K562 (cell line): ENCODE measurements around the gene SLC7A11. TPM values are rescaled to one million over a fixed set of nuclear protein-coding genes. Genes with fewer than 3 reads are reported as not detected.

ENCODE experiments used
- ATAC-seq: fragments of 200-7000 bp; cut with Tn5 transposase; 3 replicates; pipeline ENCODE4 v1.9.1; 2020; ENCODE audit warnings: moderate library complexity
- BruUV-seq: library from RNA; stranded (reverse); fragments of 400-500 nt; replicated peaks from 2 replicates; lab custom pipeline; 2021; lab: Mats Ljungman, UMichigan
- CTCF ChIA-PET: fragments of 300-600 bp; formaldehyde crosslinking; extraction: SDS; loops from one replicate; lab custom pipeline; 2021; ENCODE audit warnings: low intra/inter-chr PET ratio; lab: Yijun Ruan, JAX
- POLR2A ChIA-PET: fragments of 300-600, 350-650 bp; sonication (Branson Sonifier 250); formaldehyde crosslinking; extraction: SDS; loops from one replicate; lab custom pipeline; 2021; ENCODE audit warnings: antibody characterized with exemption, inconsistent platforms; lab: Yijun Ruan, JAX
- DNase-seq, 4 experiments: peaks; one replicate each; pipeline versions ENCODE4 v3.0.0 to v3.0.0-alpha.2; 2011 to 2018; ENCODE audit warnings: low spot score in 3 of 4, mixed read lengths in 3 of 4; ENCODE audit errors: extremely low read depth in 1 of 4
- FAIRE-seq: peaks from 2 replicates; lab custom pipeline; 2011; peaks lifted over from hg19 to GRCh38; lab: Jason Lieb, UNC
- H2AFZ ChIP-seq: 2 replicates; pipeline ENCODE4 v1.6.0; 2011; ENCODE audit warnings: low read depth, low read length, control low read depth, inconsistent platforms
- H3K27ac ChIP-seq: fragments of 200-600 bp; 3 replicates; pipeline ENCODE4 v1.8.0; 2011; ENCODE audit warnings: low read depth, mild to moderate bottlenecking, control low read depth, inconsistent platforms, low read length, moderate library complexity, mixed read lengths; ENCODE audit errors: extremely low read depth
- H3K27me3 ChIP-seq, 2 experiments: fragments of 300-600 bp in 1 of 2; 2 replicates in 1 of 2; 3 replicates in 1 of 2; pipeline versions ENCODE4 v1.6.0 to v1.8.0; 2011; ENCODE audit warnings: inconsistent platforms in 2 of 2, low read length in 2 of 2, mild to moderate bottlenecking in 1 of 2, mixed read lengths in 1 of 2, moderate library complexity in 1 of 2; ENCODE audit not compliant: control insufficient read depth in 2 of 2, insufficient read depth in 2 of 2
- H3K36me3 ChIP-seq: fragments of 300-600 bp; 3 replicates; pipeline ENCODE4 v1.8.0; 2011; ENCODE audit warnings: mild to moderate bottlenecking, low read length, inconsistent platforms; ENCODE audit not compliant: control insufficient read depth, insufficient read depth
- H3K4me1 ChIP-seq, 2 experiments: fragments of 200-600 bp in 1 of 2; replicated peaks in 1 of 2; 2 replicates in 1 of 2; 3 replicates in 1 of 2; pipeline versions ENCODE4 v1.5.1 to v1.8.0; 2011; ENCODE audit warnings: inconsistent platforms in 2 of 2, low read length in 2 of 2, mild to moderate bottlenecking in 1 of 2, mixed read lengths in 1 of 2, moderate library complexity in 1 of 2; ENCODE audit not compliant: control insufficient read depth in 2 of 2, insufficient read depth in 2 of 2
- H3K4me2 ChIP-seq: 2 replicates; pipeline ENCODE4 v1.6.1; 2011; ENCODE audit warnings: low read length, control low read depth, inconsistent platforms, mixed read lengths; ENCODE audit not compliant: insufficient read depth
- H3K4me3 ChIP-seq: fragments of 200-600 bp; sonication (generic), shearing (Covaris generic); 2 replicates; pipeline ENCODE4 v1.5.1; 2016; ENCODE audit warnings: control low read depth, inconsistent platforms
- H3K79me2 ChIP-seq: fragments of 200-600 bp; 3 replicates; pipeline ENCODE4 v1.8.0; 2011; ENCODE audit warnings: low read length, inconsistent platforms; ENCODE audit not compliant: control insufficient read depth, insufficient read depth
- H3K9ac ChIP-seq, 2 experiments: 2 replicates each; pipeline versions ENCODE4 v1.6.0 to v1.6.1; 2011; ENCODE audit warnings: low read depth in 2 of 2, low read length in 2 of 2, control low read depth in 1 of 2, inconsistent platforms in 1 of 2, mild to moderate bottlenecking in 1 of 2, mixed read lengths in 1 of 2; ENCODE audit not compliant: insufficient read depth in 1 of 2
- H3K9me1 ChIP-seq: one replicate; pipeline ENCODE4 v1.6.0; 2011; ENCODE audit warnings: inconsistent platforms, mild to moderate bottlenecking, low read length, moderate library complexity; ENCODE audit not compliant: control insufficient read depth, insufficient read depth
- H3K9me3 ChIP-seq: replicated peaks from 2 replicates; pipeline ENCODE4 v1.5.1; 2011; ENCODE audit warnings: low read depth, low read length, inconsistent platforms; ENCODE audit not compliant: control insufficient read depth, insufficient read depth
- H4K20me1 ChIP-seq: replicated peaks from 2 replicates; pipeline ENCODE4 v1.6.1; 2011; ENCODE audit warnings: low read length, inconsistent platforms, mixed read lengths; ENCODE audit not compliant: control insufficient read depth, insufficient read depth
- RAD51 ChIP-seq: fragments of 450-650 bp; IDR thresholded peaks from 2 replicates; pipeline ENCODE4 v1.7.1; 2016; ENCODE audit warnings: low read depth, mild to moderate bottlenecking, borderline replicate concordance
- RBFOX2 ChIP-seq: fragments of 200-400 bp; formaldehyde crosslinking; IDR thresholded peaks from 2 replicates; pipeline ENCODE4 v1.6.1; 2017; ENCODE audit warnings: low read depth, mild to moderate bottlenecking, low read length, moderate library complexity
- WGBS: fragments of 100-300 bp; shearing (Covaris generic); methylation state at CpG from one replicate; pipeline ENCODE4 v1.1.6; 2016; ENCODE audit warnings: low coverage, mixed read lengths; ENCODE audit not compliant: insufficient coverage; ENCODE audit errors: missing lambda C conversion rate; 5-methylcytosine and 5-hydroxymethylcytosine counted together
- in situ Hi-C: fragments of 300-500 bp; cut with MboI; formaldehyde crosslinking; loops from 4 replicates; pipeline ENCODE4 v1.15.0; 2018; ENCODE audit warnings: inconsistent platforms, mixed read lengths
- intact Hi-C: fragments of 100-400 bp; cut with micrococcal nuclease; formaldehyde crosslinking; loops from 2 replicates; pipeline ENCODE4 v1.14.2; 2022
- polyA plus RNA-seq, 8 experiments: library from polyadenylated mRNA; depleted of rRNA in 4 of 8; stranded (reverse) in 5 of 8; unstranded in 3 of 8; fragments of >200 nt; fragmentation: Nextera tagmentation in 2 of 8; fragmentation: Illumina TruSeq in 1 of 8; extraction: Ambion mirVana in 2 of 8; extraction: Trizol in 1 of 8; gene quantifications; 2 replicates each; pipeline versions ENCODE4 v1.2.1 to v1.2.3, GENCODE V29; 2011 to 2014; ENCODE audit warnings: inconsistent platforms in 1 of 8, missing spikeins in 1 of 8
- total RNA-seq, 7 experiments: library from RNA; depleted of rRNA in 6 of 7; stranded (reverse); fragments of >200 nt in 6 of 7; fragmentation: Illumina TruSeq in 2 of 7; extraction: Trizol in 2 of 7; gene quantifications; 2 replicates each; pipeline versions ENCODE4 v1.2.1 to v1.2.3, GENCODE V29; 2011 to 2021; ENCODE audit warnings: low replicate concordance in 1 of 7
- TF ChIP-seq, protein P1 (sequence below): fragments of 450-650 bp; IDR thresholded peaks from 2 replicates; pipeline ENCODE4 v1.6.1; 2017; ENCODE audit warnings: antibody characterized with exemption

The SLC7A11 gene
- total and polyA plus RNA-seq, 9 of the 15 experiments (the other 6 are each of a cell fraction or from before 2014, with no cell fraction given): 4.5 to 26.1 (median 13.5) TPM

DNA sequence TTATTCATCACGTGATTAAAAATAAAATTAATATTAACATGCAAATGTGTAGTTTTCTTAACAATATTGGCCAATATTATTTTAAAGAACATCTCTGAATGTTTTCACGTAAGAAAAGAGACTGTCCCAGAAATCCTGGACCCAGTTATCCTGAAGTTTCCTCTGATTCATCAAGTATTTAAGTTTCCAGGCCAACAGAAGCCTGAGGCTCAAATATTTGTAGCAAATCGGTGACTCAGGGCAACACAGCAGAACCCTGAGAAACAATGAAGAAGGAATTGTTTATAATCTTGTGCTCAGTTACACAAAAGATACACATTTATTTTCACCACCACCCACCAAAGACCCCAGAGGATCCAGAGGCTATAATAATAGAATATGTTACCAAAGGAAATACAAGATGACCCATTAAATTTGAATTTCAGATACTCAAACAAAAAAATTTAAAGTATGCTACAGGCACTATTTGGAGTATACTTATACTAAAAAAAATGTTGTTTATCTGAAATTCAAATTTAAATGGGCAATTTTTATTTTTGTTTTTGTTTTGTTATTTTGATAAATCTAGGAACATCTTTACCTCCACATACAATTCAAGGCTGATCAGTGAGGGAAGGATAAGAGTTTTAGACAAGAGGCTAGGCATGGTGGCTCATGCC, 33.9 kb upstream of the SLC7A11 start:
- in situ Hi-C loops (no loop called here), intact Hi-C loops (no loop called here)
- H3K36me3 ChIP-seq: no peaks in the 10 kb centered on the region
- H3K9me3 ChIP-seq: no peaks in the 10 kb centered on the region
- no peaks in the 10 kb centered on the region for H3K9me1 ChIP-seq
- ATAC-seq (no peak), FAIRE-seq (no peak), DNase-seq (no peak)
- no peak overlapping the region for H3K4me2 ChIP-seq
- H3K79me2 ChIP-seq: no peaks in the 10 kb centered on the region
- no peak overlapping the region for H2AFZ ChIP-seq
- WGBS: 15% methylated on average over 3 of the region's 3 CpGs
- H3K4me3 ChIP-seq: no peak overlapping the region
- H3K27me3 ChIP-seq: no peaks in the 10 kb centered on the region
- peak; percentile 49; the same call in 1 of the 2 replicates for TF ChIP-seq RAD51
- no peak for TF ChIP-seq RBFOX2
- TF ChIP-seq, protein P1, sequence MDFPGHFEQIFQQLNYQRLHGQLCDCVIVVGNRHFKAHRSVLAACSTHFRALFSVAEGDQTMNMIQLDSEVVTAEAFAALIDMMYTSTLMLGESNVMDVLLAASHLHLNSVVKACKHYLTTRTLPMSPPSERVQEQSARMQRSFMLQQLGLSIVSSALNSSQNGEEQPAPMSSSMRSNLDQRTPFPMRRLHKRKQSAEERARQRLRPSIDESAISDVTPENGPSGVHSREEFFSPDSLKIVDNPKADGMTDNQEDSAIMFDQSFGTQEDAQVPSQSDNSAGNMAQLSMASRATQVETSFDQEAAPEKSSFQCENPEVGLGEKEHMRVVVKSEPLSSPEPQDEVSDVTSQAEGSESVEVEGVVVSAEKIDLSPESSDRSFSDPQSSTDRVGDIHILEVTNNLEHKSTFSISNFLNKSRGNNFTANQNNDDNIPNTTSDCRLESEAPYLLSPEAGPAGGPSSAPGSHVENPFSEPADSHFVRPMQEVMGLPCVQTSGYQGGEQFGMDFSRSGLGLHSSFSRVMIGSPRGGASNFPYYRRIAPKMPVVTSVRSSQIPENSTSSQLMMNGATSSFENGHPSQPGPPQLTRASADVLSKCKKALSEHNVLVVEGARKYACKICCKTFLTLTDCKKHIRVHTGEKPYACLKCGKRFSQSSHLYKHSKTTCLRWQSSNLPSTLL: no peak
- H3K9ac ChIP-seq: no peak overlapping the region
- BruUV-seq: no TSS peak
- no peak overlapping the region for H3K27ac ChIP-seq
- H3K4me1 ChIP-seq: no peaks in the 10 kb centered on the region
- CTCF ChIA-PET: no interaction called here
- no peaks in the 10 kb centered on the region for H4K20me1 ChIP-seq
- POLR2A ChIA-PET: no interaction called here
